NCI-H187 treated with DMSO at 0.1 percent for 48 hours (cell line): ENCODE data around the gene ASTN2.

ENCODE experiments used
- DNase-seq: peaks from one replicate; lab custom pipeline; 2025; lab: John Stamatoyannopoulos, UW

The ASTN2 gene

GRCh38 chr9:117414906-117415331 is at the start of gene ASTN2:
TSS of gene ASTN2 (minus strand) at chr9:117415057. CDS start at chr9:117414938, 119 bp downstream.
- DNase-seq = no peak

DNA sequence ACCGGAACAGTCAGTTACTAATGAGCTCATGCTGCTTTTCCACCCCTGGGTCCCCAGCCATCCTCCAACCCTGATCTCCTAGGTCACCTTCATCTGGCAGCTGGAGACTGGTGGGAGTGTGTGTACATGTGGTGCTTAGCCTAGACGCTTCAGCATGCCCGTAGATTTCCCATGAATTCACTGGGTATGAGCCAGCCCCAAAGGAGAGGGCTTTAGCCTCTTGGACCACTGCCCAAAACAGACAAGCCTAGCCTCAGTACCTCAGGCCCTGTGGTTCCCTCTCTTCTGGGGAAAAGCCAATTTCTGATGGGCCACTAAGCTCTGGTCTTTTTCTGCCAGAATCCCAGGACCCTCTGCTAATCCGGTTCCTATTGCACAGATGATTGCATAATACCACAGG is 48.0 kb upstream of the ASTN2 start:
- no peak for DNase-seq

DNA sequence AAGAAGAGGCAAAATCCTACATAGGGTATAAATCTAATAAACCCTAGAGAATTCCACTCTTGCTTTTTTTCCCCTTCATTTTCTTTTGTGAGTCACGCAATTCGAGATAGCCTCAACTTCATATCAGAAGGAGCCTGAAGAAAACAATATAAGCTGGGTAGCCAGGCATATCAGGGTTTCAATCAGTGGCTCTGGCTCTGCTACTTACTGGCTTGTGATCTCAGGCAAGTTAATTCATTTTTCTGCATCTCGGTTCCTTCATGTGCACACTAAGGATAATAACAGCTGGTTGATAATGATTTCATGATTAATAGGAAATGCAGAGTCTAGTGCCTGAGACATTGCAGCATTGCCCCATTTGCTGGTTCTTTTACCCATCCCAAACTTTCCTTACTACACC is 46.5 kb upstream of the ASTN2 start:
- DNase-seq = no peak

GRCh38 chr9:117460743-117461142 is 45.9 kb upstream of the ASTN2 start:
- no peak for DNase-seq

DNA sequence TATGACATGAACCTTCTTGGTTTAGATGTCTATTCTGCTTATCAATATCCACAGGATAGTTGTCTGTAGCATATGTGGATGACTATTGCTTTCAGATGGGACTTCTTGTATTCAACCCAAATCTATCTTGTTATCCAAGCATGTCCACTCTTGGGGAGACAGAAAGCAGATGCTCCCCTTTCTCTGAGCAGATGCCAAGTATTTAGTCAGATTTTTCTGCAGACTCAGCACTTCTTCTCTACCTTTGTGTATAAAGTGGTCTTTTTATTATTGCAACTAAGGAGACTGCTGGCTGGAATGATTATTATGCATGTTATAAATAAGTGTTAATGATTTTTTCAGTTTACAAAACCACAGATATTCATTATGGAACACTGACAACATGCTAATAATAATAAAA is 45.1 kb upstream of the ASTN2 start:
- DNase-seq = no peak

DNA sequence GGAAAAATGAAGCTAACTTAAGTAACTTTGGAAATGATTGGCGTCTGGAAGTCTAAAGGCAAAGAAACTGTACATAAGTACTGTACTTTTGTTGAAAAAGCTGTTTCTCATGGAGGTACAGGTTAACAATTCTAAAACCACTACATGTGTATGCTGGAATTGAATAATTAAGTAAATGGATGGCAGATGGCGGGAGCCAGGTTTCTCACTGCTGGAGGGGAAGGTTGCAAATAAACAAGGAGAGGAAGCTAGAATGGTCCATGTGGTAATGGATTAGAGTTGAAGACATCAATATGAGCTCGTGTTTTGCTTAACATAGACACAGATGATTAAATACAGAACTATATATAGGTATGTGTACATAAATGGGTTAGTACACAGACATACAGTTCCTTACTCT is 43.2 kb upstream of the ASTN2 start:
- no peak for DNase-seq

- no peak for DNase-seq
Observed at GRCh38 chr9:117454711-117455110, 39.9 kb upstream of the ASTN2 start.

DNA sequence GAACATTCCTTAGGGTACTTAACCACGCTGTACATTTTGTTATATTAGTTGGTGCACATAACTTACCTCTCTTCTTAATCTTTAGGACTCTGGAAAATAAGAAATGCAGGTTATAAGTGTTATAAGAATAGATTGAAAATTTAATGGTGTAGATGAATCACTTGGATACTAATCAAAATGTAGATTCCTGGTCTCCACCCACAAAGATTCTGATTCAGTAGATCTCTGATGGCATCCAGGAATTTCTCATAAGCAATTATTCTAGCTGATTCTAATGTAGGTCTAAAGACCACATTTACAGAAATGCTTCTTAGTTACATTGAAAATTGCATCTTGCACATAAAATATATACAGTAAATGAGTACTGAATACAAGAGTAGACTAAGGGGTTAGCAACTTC is 38.9 kb upstream of the ASTN2 start:
- no peak for DNase-seq

GRCh38 chr9:117451311-117451710 is 36.5 kb upstream of the ASTN2 start:
- DNase-seq = no peak

GRCh38 chr9:117448066-117448465 is 33.2 kb upstream of the ASTN2 start:
- DNase-seq = no peak

GRCh38 chr9:117445631-117446030 is 30.8 kb upstream of the ASTN2 start:
- no peak for DNase-seq

GRCh38 chr9:117444501-117444900 is 29.6 kb upstream of the ASTN2 start:
- DNase-seq = no peak

DNA sequence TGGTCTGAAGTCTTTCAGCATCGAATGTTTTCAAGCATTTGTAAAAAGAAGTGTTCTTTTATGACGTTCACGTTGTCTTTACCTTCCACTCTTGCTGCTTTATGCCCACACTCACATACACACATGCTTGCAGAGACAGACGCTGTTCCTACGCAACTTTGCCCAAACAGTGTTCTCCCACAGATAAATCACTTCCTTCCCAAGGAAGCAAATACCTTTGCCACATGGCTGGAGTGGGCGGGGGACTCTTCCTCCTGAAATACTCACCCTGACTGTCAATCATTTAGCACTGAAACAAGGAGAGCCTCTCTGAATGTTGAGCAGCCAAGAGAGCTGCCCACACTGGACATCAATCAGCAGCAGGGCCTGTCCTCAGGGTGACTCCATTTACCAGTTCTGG is 22.4 kb upstream of the ASTN2 start:
- no peak for DNase-seq

DNA sequence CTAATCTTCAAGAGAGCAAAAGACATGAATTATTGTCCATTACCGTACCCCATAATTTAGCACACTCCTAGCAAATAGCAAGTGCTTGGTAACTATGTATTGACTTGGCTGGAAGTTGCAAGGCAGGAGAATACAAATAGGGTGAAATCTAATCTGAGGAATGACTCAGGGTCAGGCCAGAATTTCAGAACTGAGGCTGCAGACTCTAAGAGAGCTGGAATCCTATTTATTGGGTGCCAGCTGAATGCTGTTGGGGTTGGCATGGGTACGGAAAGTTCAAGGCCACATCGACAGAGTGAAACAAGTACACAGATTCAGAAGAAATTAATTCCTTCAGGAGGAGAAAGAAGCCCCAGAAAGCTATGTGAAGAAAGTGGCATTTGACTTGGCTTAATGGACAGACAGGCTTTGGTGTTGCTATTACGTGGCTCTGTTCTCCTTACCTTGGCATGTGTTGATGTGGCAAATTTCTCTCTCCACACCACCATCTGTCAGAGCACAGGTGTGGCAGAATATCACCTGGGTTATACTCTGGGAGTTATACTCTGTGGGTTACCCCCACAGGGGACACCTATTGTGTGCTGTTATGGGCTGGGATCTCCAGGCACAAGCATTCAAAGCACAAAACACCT is 20.9 kb upstream of the ASTN2 start:
- no peak for DNase-seq

GRCh38 chr9:117434566-117434965 is 19.7 kb upstream of the ASTN2 start:
- DNase-seq = no peak

DNA sequence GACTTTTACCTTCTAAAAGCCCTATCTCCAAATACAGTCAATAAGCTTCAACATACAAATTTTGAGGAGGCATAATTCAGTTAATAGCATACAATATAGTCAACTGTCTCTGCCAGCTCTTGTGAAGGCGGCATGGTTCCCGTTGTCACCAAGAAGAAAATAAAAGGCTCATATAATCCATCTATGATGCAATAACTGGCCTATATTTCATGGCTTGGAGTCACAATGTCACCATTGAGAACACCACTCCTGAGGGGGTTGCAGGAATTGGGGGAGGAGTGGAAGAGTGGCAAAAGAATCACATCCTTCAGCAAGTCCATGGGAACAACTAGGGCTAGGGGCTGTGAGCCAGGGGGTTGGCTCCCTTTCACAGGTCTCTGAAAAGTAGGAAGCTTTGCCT is 16.0 kb upstream of the ASTN2 start:
- DNase-seq = no peak

DNA sequence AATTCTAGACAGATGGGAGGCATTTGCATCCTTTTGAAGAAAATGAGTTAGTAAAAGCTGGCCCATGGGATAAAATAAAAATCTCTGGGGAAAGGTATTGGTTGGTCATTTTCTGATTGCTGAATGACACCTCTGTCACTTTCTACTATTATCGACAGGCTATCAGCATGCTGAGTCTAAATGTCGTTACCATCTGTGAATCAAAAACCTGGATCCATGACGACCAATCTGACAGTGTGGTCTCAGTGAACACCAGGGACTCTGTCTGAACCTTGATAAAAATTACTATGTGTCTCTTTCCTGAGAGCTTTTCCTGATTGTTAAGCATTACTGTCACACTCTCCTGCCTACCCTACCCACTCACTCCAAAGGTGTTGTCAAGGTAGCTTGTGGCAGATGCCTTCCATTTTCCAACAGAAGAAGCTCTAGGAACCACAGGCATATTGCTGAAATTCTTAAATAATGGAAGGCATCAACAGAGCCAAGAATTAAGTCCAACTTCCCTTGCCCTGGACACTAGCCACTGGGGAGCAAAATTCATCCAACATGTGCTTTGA is 12.6 kb upstream of the ASTN2 start:
- DNase-seq = no peak

GRCh38 chr9:117425566-117425965 is 10.7 kb upstream of the ASTN2 start:
- DNase-seq = no peak

GRCh38 chr9:117424291-117424690 is 9.4 kb upstream of the ASTN2 start:
- DNase-seq = no peak

DNA sequence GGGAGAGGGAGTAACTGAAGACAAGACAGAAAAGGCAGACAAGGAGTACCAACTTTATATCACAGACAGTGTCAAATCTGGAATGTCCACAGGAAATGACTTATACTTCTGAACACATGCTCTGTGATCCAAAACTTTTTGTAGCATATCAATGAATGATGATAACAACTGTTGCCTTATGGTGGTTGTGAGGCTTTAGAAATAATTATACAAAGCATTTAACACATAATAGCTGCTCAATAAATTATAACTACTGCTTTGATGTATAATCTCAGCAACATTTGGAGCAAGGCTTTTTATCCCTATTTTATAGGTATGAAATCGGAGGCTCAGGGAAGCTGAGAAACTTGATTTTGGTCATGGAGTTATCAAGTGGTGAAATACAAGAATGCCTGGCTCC is 3.3 kb upstream of the ASTN2 start:
- no peak for DNase-seq

- DNase-seq = no peak
Observed at GRCh38 chr9:117416856-117417255, 2.0 kb upstream of the ASTN2 start.

DNA sequence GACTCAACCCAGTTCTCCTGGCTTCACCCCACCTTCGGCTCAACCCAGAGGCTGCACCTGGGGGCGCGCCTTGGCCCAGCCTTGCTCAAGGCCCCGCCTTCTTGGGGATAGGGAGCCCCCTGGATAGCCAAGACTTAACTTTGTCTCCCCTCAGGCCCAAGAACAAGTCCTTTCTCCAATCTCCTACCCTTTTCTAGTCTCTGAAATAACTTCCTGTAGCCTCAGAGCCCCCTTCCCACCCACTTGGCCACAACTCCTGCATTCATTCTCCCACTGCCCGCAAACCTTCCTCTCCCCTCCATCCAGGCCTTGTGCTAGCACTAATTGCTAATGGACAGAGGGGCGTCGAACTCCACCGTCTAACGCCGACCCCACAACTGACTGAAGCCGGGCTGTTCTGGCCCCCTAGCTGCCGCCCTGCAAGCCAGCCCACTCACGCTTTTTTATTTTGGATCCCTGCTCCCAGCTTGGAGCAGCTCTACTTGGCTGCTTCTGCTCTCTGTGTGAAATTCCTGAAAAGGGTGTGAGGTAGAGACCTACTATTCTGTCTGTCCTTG is 579 bp upstream of the ASTN2 start:
- DNase-seq = no peak

DNA sequence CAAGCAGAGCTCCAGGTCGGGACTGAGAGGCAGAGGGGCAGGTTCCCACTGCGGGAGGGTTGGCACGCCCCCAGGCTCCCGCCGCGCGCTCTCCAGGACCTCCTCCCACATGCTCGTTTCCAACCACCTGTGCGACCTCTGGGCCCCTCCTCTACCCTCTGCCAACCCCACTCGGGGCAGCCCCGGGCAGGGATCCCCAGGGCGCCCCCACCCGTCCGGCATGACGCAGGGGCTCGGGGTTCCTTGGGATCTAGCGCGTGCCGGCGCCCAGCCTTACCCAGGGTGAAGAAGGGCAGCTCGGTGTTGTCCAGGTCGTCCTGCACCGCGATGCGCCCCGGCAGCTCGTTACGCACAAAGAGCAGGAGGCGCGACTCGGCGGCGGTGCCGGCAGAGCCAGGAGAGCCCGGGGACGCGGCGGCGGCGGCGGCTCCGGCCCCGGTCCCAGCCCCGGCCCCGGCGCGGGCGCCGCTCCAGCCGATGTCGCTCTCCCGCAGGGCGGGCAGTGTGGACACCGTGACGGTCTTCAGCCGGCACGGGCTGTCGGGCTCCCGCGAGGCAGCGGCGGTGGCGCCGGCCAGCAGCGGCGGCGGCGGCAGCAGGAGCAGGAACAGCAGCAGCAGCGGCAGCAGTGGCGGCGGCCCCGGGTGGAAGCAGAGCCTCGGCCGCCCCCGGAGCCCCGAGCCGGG is 494 bp downstream of the ASTN2 start:
- DNase-seq = no peak
